ENCODE data around the gene WBP1. TPM values are rescaled to one million over a fixed set of nuclear protein-coding genes. Genes with fewer than 3 reads are reported as not detected.

WBP1 gene
- total and polyA plus RNA-seq, 10 of the 15 experiments (the other 5 are each of a cell fraction or from before 2014, with no cell fraction given): 4.2 to 76.8 (median 43.8) TPM

DNA sequence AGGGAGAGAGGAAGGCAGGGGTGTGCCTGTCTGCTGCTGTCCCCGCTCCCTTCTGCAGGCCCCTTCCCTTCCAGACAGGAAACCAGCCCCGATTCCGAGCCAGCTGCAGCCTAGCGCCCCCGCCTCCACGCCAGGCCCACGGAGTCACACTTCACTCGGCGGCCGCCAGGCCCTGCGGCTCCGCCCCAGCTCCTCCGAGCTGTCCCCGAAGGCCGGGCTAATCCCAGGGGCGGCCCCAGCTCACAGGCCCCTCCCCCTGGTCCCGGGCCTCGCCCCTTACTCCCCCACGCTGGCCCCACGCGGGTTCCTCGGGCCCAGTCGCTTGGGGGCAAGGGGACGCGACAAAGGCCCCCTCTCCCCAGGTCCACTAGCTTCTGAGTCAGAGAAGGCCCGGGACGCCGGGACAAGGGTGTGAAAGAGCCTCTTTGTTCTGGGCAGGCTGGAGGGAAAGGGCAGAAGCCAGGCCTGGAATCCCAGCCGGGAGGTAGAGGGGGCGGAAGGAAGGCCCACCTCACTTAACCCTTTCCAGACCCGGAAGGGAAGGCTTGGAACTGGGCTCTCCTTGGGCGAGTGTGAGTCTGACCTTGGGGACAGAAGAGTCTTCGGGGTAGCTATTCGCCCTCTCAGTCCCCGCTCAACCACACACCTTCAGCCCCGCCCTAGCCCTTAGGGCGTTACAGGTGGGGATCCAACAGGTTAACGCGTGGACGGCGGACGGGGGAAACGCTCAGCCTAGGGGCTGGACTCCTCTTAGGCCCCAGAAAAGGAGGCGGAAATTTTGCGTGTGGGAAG is 17.7 kb upstream of the WBP1 start (continued):
- TF ChIP-seq NR2F1 (conservative IDR thresholded peaks at IDR 0.05): no peak
- no peak for TF ChIP-seq HDAC6 (IDR thresholded peaks at IDR 0.05; ENCODE audit: unreplicated experiment)
- TF ChIP-seq HDAC2 (IDR thresholded peaks at IDR 0.05): no peak
- no peak for TF ChIP-seq MEF2A (IDR thresholded peaks at IDR 0.05; ENCODE audit: insufficient read depth, low read depth, low read length)
- no peak for TF ChIP-seq RFX5 (IDR thresholded peaks at IDR 0.05; ENCODE audit: low read depth, low read length)
- TF ChIP-seq SUZ12 (IDR thresholded peaks at IDR 0.05; ENCODE audit: unreplicated experiment): no peak
- TF ChIP-seq, protein P1, sequence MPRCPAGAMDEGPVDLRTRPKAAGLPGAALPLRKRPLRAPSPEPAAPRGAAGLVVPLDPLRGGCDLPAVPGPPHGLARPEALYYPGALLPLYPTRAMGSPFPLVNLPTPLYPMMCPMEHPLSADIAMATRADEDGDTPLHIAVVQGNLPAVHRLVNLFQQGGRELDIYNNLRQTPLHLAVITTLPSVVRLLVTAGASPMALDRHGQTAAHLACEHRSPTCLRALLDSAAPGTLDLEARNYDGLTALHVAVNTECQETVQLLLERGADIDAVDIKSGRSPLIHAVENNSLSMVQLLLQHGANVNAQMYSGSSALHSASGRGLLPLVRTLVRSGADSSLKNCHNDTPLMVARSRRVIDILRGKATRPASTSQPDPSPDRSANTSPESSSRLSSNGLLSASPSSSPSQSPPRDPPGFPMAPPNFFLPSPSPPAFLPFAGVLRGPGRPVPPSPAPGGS (IDR thresholded peaks at IDR 0.05; ENCODE audit: borderline replicate concordance, insufficient read depth, low read depth, low read length, poor library complexity, severe bottlenecking): no peak
- peak; percentile 54; the same call in 1 of the 2 replicates for TF ChIP-seq POLR2AphosphoS5 (IDR thresholded peaks at IDR 0.05; ENCODE audit: low read length)
- no peak for TF ChIP-seq SPI1 (IDR thresholded peaks at IDR 0.05; ENCODE audit: borderline replicate concordance, insufficient read depth, low read depth, low read length)
- no peak for TF ChIP-seq SIX5 (IDR thresholded peaks at IDR 0.05; ENCODE audit: low read depth, low read length, severe bottlenecking)
- TF ChIP-seq CREM (IDR thresholded peaks at IDR 0.05; ENCODE audit: low read depth): 0 out of 2 replicates have a peak, but pooled peaks have one; percentile 32
- no peak for TF ChIP-seq PML (IDR thresholded peaks at IDR 0.05; ENCODE audit: low read length)
- TF ChIP-seq CBX5 (IDR thresholded peaks at IDR 0.05; ENCODE audit: low read depth): no peak
- peak; percentile 45; the same call in 1 of the 2 replicates for TF ChIP-seq CHD2 (IDR thresholded peaks at IDR 0.05; ENCODE audit: borderline replicate concordance, low read depth, low read length)
- TF ChIP-seq TCF7 (IDR thresholded peaks at IDR 0.05; ENCODE audit: borderline replicate concordance): no peak
- peak; percentile 83; the same call in 1 of the 2 replicates for TF ChIP-seq BACH1 (IDR thresholded peaks at IDR 0.05; ENCODE audit: borderline replicate concordance)
- TF ChIP-seq, protein P2, sequence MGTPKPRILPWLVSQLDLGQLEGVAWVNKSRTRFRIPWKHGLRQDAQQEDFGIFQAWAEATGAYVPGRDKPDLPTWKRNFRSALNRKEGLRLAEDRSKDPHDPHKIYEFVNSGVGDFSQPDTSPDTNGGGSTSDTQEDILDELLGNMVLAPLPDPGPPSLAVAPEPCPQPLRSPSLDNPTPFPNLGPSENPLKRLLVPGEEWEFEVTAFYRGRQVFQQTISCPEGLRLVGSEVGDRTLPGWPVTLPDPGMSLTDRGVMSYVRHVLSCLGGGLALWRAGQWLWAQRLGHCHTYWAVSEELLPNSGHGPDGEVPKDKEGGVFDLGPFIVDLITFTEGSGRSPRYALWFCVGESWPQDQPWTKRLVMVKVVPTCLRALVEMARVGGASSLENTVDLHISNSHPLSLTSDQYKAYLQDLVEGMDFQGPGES (IDR thresholded peaks at IDR 0.05): no peak
- TF ChIP-seq, protein P3, sequence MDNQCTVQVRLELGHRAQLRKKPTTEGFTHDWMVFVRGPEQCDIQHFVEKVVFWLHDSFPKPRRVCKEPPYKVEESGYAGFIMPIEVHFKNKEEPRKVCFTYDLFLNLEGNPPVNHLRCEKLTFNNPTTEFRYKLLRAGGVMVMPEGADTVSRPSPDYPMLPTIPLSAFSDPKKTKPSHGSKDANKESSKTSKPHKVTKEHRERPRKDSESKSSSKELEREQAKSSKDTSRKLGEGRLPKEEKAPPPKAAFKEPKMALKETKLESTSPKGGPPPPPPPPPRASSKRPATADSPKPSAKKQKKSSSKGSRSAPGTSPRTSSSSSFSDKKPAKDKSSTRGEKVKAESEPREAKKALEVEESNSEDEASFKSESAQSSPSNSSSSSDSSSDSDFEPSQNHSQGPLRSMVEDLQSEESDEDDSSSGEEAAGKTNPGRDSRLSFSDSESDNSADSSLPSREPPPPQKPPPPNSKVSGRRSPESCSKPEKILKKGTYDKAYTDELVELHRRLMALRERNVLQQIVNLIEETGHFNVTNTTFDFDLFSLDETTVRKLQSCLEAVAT (IDR thresholded peaks at IDR 0.05): peak; percentile 91
- TF ChIP-seq, protein P4, sequence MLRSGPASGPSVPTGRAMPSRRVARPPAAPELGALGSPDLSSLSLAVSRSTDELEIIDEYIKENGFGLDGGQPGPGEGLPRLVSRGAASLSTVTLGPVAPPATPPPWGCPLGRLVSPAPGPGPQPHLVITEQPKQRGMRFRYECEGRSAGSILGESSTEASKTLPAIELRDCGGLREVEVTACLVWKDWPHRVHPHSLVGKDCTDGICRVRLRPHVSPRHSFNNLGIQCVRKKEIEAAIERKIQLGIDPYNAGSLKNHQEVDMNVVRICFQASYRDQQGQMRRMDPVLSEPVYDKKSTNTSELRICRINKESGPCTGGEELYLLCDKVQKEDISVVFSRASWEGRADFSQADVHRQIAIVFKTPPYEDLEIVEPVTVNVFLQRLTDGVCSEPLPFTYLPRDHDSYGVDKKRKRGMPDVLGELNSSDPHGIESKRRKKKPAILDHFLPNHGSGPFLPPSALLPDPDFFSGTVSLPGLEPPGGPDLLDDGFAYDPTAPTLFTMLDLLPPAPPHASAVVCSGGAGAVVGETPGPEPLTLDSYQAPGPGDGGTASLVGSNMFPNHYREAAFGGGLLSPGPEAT (IDR thresholded peaks at IDR 0.05; ENCODE audit: low read depth): no peak
- no peak for TF ChIP-seq BMI1 (IDR thresholded peaks at IDR 0.05; ENCODE audit: borderline replicate concordance)
- no peak for TF ChIP-seq RCOR1 (conservative IDR thresholded peaks at IDR 0.05; ENCODE audit: low read depth, low read length)
- no peak for TF ChIP-seq BRCA1 (IDR thresholded peaks at IDR 0.05; ENCODE audit: low read depth, low read length)
- no peak for TF ChIP-seq CREB1 (IDR thresholded peaks at IDR 0.05; ENCODE audit: low read depth)
- peak; percentile 72; the same call in 1 of the 2 replicates for TF ChIP-seq TCF3 (IDR thresholded peaks at IDR 0.05; ENCODE audit: borderline replicate concordance, insufficient read depth, low read depth, low read length)
- TF ChIP-seq MYB (IDR thresholded peaks at IDR 0.05; ENCODE audit: borderline replicate concordance, low read depth, low read length): no peak
- no peak for TF ChIP-seq GABPA (IDR thresholded peaks at IDR 0.05; ENCODE audit: low read depth)
- TF ChIP-seq PAX8 (IDR thresholded peaks at IDR 0.05): no peak
